Measurements from ENCODE around the gene TRANK1.

The TRANK1 gene

DNA sequence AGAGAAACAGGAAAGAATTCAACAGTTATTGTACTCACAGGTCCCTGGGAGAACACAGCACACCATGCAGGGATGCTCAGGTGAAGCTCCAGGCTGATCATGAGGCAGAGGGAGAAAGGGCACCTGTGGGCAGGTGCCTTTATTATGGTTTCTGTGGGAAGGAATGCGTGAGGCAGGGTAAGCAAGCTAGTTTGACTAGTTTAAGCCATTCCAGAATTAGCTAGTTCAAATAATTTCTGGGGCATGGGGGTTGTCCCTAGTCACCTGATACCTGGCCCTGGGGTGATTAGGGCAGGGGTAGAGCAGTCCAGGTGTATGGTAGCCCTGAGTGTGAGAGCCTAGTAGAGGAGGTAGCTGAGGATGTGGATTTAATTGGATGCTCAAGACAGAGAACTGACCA lies 132.6 kb downstream of the TRANK1 start:
- H3K36me3 ChIP-seq (ENCODE audit: control insufficient read depth in 2 of 2, insufficient read depth in 2 of 2, low read length in 2 of 2): no peaks in the 10 kb centered on the region
- no peak overlapping the region for H3K27ac ChIP-seq (ENCODE audit: low read depth in 2 of 2, low read length in 2 of 2)
- no peaks in the 10 kb centered on the region for H3K9me3 ChIP-seq (ENCODE audit: control insufficient read depth in 2 of 2, low read length in 2 of 2)
- no peaks in the 10 kb centered on the region for H3K27me3 ChIP-seq (ENCODE audit: control insufficient read depth in 2 of 2, insufficient read depth in 2 of 2, low read length in 2 of 2)
- no peaks in the 10 kb centered on the region for H3K4me1 ChIP-seq (ENCODE audit: control insufficient read depth in 2 of 2, insufficient read depth in 2 of 2, low read length in 2 of 2)
- no peak overlapping the region for H3K4me3 ChIP-seq (ENCODE audit: low read length in 2 of 2)
- H3K9ac ChIP-seq (ENCODE audit: low read depth in 1 of 2, low read length in 2 of 2): no peak overlapping the region

DNA sequence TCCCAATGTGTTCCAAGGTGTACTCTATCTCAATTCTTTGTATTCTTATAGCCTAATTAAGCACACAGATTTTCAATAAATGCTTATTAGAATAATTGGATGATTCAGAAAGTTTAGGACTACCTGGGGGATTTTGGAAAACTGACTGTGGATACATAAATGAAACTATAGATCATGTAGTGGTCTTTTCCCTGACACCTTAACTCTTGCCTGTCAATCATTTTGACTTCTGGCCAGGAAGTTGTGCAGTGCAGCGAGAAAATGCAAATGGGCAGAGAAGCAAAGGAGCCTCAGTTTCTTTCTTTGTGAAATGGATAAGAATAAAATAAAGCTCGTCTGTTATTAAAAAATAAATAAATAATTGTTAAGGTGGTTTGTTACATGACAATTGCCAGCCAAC lies 133.1 kb downstream of the TRANK1 start:
- no peaks in the 10 kb centered on the region for H3K27me3 ChIP-seq (ENCODE audit: control insufficient read depth in 2 of 2, insufficient read depth in 2 of 2, low read length in 2 of 2)
- H3K9ac ChIP-seq (ENCODE audit: low read depth in 1 of 2, low read length in 2 of 2): no peak overlapping the region
- H3K36me3 ChIP-seq (ENCODE audit: control insufficient read depth in 2 of 2, insufficient read depth in 2 of 2, low read length in 2 of 2): no peaks in the 10 kb centered on the region
- H3K4me3 ChIP-seq (ENCODE audit: low read length in 2 of 2): no peak overlapping the region
- no peak overlapping the region for H3K27ac ChIP-seq (ENCODE audit: low read depth in 2 of 2, low read length in 2 of 2)
- no peaks in the 10 kb centered on the region for H3K4me1 ChIP-seq (ENCODE audit: control insufficient read depth in 2 of 2, insufficient read depth in 2 of 2, low read length in 2 of 2)
- H3K9me3 ChIP-seq (ENCODE audit: control insufficient read depth in 2 of 2, low read length in 2 of 2): no peaks in the 10 kb centered on the region

DNA sequence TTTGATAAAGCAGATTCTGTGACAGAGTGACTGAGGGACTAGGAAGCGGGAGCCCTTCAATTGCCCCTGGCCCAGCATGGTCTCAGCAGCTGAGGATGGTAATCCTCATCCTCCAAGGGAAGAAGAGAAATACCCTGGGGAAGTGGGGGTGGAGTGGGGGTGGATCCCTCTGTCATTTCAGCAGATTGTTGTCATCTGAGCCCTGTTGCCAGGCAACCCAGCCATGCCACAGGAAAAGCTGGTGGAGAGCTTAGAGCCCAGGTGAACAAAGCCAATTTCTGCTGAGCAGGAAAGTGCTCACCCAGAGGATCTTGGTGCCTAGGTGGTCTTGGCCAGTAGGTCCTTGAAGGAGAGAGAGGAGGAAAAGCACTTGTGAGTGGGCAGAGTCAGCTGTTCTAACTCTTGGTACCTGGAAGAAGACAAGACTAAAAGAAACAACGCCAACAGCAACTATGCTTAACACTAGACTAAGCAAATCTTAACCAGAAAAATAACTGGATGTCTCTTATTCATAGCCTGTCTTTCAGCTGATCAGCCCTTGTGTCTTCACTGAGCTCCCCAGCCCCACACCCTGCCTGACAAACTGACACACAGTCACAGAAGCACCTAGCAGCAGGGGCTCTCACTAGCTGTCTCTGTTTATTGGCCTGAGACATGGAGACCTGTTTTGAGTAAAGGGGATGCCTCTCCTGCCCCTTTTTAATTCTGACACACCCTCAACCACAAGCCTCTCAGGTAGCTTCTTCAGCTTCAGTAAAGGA lies 140.4 kb downstream of the TRANK1 start:
- H3K4me1 ChIP-seq (ENCODE audit: control insufficient read depth in 2 of 2, insufficient read depth in 2 of 2, low read length in 2 of 2): no peaks in the 10 kb centered on the region

DNA sequence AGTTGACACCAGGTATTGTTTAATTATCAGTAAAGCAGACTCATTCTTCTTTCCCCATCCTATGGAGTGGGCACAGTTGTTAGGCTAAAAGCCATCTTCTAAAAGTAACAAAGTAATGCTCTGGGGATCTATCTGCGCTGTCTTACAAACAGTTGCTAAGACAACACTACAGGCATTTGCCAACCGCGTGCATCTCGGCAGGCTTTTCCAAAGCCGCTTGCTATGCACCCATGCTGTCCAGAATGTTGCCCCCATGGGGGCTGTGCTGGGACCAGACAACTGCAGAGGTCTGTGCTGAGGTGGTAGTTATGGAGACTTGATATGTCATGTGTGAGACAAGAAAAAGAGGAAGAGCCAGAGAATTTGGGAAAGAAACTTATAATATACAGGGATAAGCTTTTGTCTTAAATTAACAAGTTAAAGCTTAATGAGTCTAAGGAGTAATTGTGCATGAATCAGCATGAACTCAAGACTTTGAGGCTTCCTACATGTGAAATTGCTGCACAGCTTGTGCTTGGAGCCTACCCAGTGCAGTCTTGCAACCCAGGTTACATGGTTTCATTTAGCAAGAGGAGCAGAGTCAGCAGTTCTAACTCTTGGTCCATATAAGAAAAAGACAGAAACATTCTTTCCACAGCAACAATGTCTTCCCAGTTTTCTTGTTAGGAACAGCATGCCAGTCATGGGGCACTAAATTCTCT lies 141.6 kb downstream of the TRANK1 start:
- no peaks in the 10 kb centered on the region for H3K36me3 ChIP-seq (ENCODE audit: control insufficient read depth in 2 of 2, insufficient read depth in 2 of 2, low read length in 2 of 2)
- no peaks in the 10 kb centered on the region for H3K9me3 ChIP-seq (ENCODE audit: control insufficient read depth in 2 of 2, low read length in 2 of 2)
- no peaks in the 10 kb centered on the region for H3K27me3 ChIP-seq (ENCODE audit: control insufficient read depth in 2 of 2, insufficient read depth in 2 of 2, low read length in 2 of 2)
- no peak overlapping the region for H3K27ac ChIP-seq (ENCODE audit: low read depth in 2 of 2, low read length in 2 of 2)
- H3K4me1 ChIP-seq (ENCODE audit: control insufficient read depth in 2 of 2, insufficient read depth in 2 of 2, low read length in 2 of 2): no peaks in the 10 kb centered on the region
- H3K9ac ChIP-seq (ENCODE audit: low read depth in 1 of 2, low read length in 2 of 2): no peak overlapping the region
- no peak overlapping the region for H3K4me3 ChIP-seq (ENCODE audit: low read length in 2 of 2)

More for the DNA sequence above, 140.4 kb downstream of the TRANK1 start:
- Histone ChIP-seq H3K9ac (ENCODE audit: low read depth in 1 of 2, low read length in 2 of 2) (no peak overlapping the region), H3K27ac (ENCODE audit: low read depth in 2 of 2, low read length in 2 of 2) (no peak overlapping the region), H3K36me3 (ENCODE audit: control insufficient read depth in 2 of 2, insufficient read depth in 2 of 2, low read length in 2 of 2) (no peaks in the 10 kb centered on the region), H3K4me3 (ENCODE audit: low read length in 2 of 2) (no peak overlapping the region), H3K9me3 (ENCODE audit: control insufficient read depth in 2 of 2, low read length in 2 of 2) (no peaks in the 10 kb centered on the region), H3K27me3 (ENCODE audit: control insufficient read depth in 2 of 2, insufficient read depth in 2 of 2, low read length in 2 of 2) (no peaks in the 10 kb centered on the region)

DNA sequence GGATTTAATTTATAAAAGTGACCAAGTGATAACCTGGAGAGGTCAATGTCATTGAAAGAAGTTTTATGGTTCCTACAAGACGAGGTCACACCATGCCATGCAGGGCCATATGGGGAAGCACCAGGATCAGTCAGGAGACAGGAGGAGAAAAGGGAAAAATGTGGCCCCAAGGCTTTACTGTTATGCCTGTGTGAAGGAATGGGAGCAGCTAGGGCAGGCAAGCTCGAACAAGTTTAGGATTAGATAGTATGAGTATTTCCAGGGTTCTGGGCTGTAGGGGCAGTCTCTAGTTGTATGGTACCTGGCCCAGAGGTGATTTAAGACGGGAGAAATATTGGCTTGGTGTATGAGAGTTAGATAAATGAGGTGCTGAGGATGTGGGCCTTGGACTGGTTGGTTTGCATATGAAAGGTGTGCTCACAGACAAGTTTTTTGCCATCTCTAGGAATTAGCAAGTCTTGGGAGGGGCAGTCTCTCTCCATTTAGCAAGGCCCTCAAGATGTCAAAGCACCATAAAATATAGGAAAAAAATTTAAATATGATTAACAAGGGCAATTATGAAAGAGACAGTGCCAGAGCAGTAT lies 144.2 kb downstream of the TRANK1 start:
- Histone ChIP-seq H3K27me3 (ENCODE audit: control insufficient read depth in 2 of 2, insufficient read depth in 2 of 2, low read length in 2 of 2) (no peaks in the 10 kb centered on the region), H3K4me3 (ENCODE audit: low read length in 2 of 2) (no peak overlapping the region), H3K9me3 (ENCODE audit: control insufficient read depth in 2 of 2, low read length in 2 of 2) (no peaks in the 10 kb centered on the region), H3K9ac (ENCODE audit: low read depth in 1 of 2, low read length in 2 of 2) (no peak overlapping the region), H3K4me1 (ENCODE audit: control insufficient read depth in 2 of 2, insufficient read depth in 2 of 2, low read length in 2 of 2) (no peaks in the 10 kb centered on the region), H3K36me3 (ENCODE audit: control insufficient read depth in 2 of 2, insufficient read depth in 2 of 2, low read length in 2 of 2) (no peaks in the 10 kb centered on the region), H3K27ac (ENCODE audit: low read depth in 2 of 2, low read length in 2 of 2) (no peak overlapping the region)

DNA sequence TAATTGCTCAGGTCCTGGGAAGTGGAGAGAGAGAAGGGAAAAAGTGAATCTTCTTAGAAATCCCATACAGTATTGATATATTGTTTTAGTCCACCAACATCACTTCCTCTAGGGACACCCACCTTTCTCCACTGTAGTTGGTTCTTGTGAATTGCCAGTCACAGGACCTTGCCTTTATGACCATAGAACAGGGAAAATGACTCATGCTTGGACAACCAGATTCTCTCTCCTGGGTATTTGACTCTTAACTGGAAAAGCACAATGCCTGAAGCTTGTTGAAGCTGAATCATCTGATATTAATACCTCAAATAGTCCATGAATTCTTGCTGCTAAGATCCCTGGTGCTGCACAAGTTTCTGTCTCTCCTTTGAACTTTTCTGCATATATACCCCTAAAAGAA lies 148.0 kb downstream of the TRANK1 start:
- no peaks in the 10 kb centered on the region for H3K9me3 ChIP-seq (ENCODE audit: control insufficient read depth in 2 of 2, low read length in 2 of 2)
- H3K4me1 ChIP-seq (ENCODE audit: control insufficient read depth in 2 of 2, insufficient read depth in 2 of 2, low read length in 2 of 2): no peaks in the 10 kb centered on the region
- H3K36me3 ChIP-seq (ENCODE audit: control insufficient read depth in 2 of 2, insufficient read depth in 2 of 2, low read length in 2 of 2): no peaks in the 10 kb centered on the region
- no peaks in the 10 kb centered on the region for H3K27me3 ChIP-seq (ENCODE audit: control insufficient read depth in 2 of 2, insufficient read depth in 2 of 2, low read length in 2 of 2)
- no peak overlapping the region for H3K27ac ChIP-seq (ENCODE audit: low read depth in 2 of 2, low read length in 2 of 2)
- no peak overlapping the region for H3K4me3 ChIP-seq (ENCODE audit: low read length in 2 of 2)
- H3K9ac ChIP-seq (ENCODE audit: low read depth in 1 of 2, low read length in 2 of 2): no peak overlapping the region

DNA sequence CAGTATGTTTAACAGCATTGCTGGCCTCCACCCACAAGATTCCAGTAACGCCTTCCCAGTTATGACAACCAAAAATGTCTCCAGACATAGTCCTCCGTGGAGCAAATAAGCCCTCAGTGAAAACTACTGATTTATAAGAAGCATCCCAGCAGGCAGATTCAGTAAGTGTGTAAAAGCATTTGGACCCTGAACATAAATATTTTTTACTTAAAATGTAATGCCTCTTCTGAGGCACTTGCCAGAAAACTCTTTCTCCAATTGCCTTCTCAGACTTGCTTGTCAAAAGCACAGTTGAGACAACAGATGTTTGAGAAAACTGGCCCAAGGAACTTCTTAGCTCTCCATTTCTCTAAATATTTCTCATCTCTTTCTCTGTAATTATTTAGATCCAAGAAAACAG lies 148.7 kb downstream of the TRANK1 start:
- Histone ChIP-seq H3K27ac (ENCODE audit: low read depth in 2 of 2, low read length in 2 of 2) (no peak overlapping the region), H3K9me3 (ENCODE audit: control insufficient read depth in 2 of 2, low read length in 2 of 2) (no peaks in the 10 kb centered on the region), H3K9ac (ENCODE audit: low read depth in 1 of 2, low read length in 2 of 2) (no peak overlapping the region), H3K36me3 (ENCODE audit: control insufficient read depth in 2 of 2, insufficient read depth in 2 of 2, low read length in 2 of 2) (no peaks in the 10 kb centered on the region), H3K4me3 (ENCODE audit: low read length in 2 of 2) (no peak overlapping the region), H3K4me1 (ENCODE audit: control insufficient read depth in 2 of 2, insufficient read depth in 2 of 2, low read length in 2 of 2) (no peaks in the 10 kb centered on the region), H3K27me3 (ENCODE audit: control insufficient read depth in 2 of 2, insufficient read depth in 2 of 2, low read length in 2 of 2) (no peaks in the 10 kb centered on the region)

DNA sequence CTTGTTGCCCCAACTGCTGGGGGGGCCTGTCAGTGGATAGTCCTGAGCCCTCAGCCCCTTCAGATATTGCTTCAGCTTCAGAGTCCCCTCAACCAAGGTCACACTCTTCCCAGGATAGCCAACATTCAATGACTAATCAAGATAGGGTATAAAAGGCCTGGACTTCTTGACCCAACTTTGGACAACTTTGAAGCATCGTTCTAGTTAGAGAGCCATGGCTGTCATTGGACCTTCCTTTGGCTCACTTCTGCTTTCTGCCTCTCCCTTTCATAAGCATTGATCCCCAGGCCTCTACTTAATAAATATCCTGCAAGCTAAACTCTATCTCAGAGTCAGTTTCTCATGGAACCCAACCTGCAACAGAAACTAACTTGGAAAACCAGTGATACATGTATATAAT lies 149.2 kb downstream of the TRANK1 start:
- no peak overlapping the region for H3K4me3 ChIP-seq (ENCODE audit: low read length in 2 of 2)
- H3K27ac ChIP-seq (ENCODE audit: low read depth in 2 of 2, low read length in 2 of 2): no peak overlapping the region
- no peaks in the 10 kb centered on the region for H3K4me1 ChIP-seq (ENCODE audit: control insufficient read depth in 2 of 2, insufficient read depth in 2 of 2, low read length in 2 of 2)
- H3K9me3 ChIP-seq (ENCODE audit: control insufficient read depth in 2 of 2, low read length in 2 of 2): no peaks in the 10 kb centered on the region
- H3K9ac ChIP-seq (ENCODE audit: low read depth in 1 of 2, low read length in 2 of 2): no peak overlapping the region
- H3K27me3 ChIP-seq (ENCODE audit: control insufficient read depth in 2 of 2, insufficient read depth in 2 of 2, low read length in 2 of 2): no peaks in the 10 kb centered on the region
- H3K36me3 ChIP-seq (ENCODE audit: control insufficient read depth in 2 of 2, insufficient read depth in 2 of 2, low read length in 2 of 2): no peaks in the 10 kb centered on the region

DNA sequence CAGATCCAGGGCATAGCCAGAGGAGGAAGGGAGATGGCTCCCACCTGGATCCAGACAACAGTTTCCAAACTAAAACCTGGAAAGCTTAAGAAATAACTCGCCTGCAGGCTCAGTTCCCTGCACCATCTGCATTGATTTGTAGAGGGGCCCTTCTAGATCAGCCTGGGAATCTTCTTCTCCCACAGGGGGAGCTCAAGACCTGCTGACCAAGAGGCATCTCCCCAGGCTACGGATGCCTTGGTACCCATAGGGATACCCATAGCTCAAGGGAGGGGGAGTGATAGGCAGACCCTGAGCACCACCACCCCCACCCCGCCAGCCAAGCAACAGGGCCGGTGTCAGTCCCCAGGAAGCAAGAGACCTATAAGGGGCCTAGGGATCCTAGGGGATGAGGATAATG lies 152.5 kb downstream of the TRANK1 start:
- H3K36me3 ChIP-seq (ENCODE audit: control insufficient read depth in 2 of 2, insufficient read depth in 2 of 2, low read length in 2 of 2): no peaks in the 10 kb centered on the region
- no peak overlapping the region for H3K27ac ChIP-seq (ENCODE audit: low read depth in 2 of 2, low read length in 2 of 2)
- no peaks in the 10 kb centered on the region for H3K4me1 ChIP-seq (ENCODE audit: control insufficient read depth in 2 of 2, insufficient read depth in 2 of 2, low read length in 2 of 2)
- no peak overlapping the region for H3K9ac ChIP-seq (ENCODE audit: low read depth in 1 of 2, low read length in 2 of 2)
- H3K27me3 ChIP-seq (ENCODE audit: control insufficient read depth in 2 of 2, insufficient read depth in 2 of 2, low read length in 2 of 2): no peaks in the 10 kb centered on the region
- H3K4me3 ChIP-seq (ENCODE audit: low read length in 2 of 2): no peak overlapping the region
- H3K9me3 ChIP-seq (ENCODE audit: control insufficient read depth in 2 of 2, low read length in 2 of 2): no peaks in the 10 kb centered on the region

DNA sequence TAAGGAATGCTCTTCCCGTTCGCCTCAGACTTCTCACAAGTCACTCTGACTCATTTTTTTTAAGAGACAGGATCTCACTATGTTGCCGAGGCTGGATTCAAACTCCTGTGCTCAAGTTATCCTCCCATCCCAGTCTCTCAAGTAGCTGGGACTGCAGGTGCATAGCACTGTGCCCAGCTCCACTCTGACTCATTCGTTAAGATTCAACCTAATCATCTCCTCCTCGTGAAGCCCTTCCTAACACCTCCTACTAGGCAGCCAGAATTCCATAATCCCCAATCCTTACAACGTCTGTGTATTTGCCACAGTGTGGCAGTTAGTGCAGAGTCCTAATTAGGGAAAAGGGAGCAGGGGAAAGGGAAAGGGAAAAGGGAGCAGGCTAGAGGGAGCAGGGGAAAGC lies 154.1 kb downstream of the TRANK1 start:
- no peaks in the 10 kb centered on the region for H3K4me1 ChIP-seq (ENCODE audit: control insufficient read depth in 2 of 2, insufficient read depth in 2 of 2, low read length in 2 of 2)
- H3K27ac ChIP-seq (ENCODE audit: low read depth in 2 of 2, low read length in 2 of 2): no peak overlapping the region
- no peak overlapping the region for H3K4me3 ChIP-seq (ENCODE audit: low read length in 2 of 2)
- no peaks in the 10 kb centered on the region for H3K27me3 ChIP-seq (ENCODE audit: control insufficient read depth in 2 of 2, insufficient read depth in 2 of 2, low read length in 2 of 2)
- H3K36me3 ChIP-seq (ENCODE audit: control insufficient read depth in 2 of 2, insufficient read depth in 2 of 2, low read length in 2 of 2): no peaks in the 10 kb centered on the region
- H3K9ac ChIP-seq (ENCODE audit: low read depth in 1 of 2, low read length in 2 of 2): no peak overlapping the region
- H3K9me3 ChIP-seq (ENCODE audit: control insufficient read depth in 2 of 2, low read length in 2 of 2): no peaks in the 10 kb centered on the region

Data from mucosa of rectum (tissue), 2 donors.